Middle frontal gyrus (tissue), 1 donor: ENCODE results near the gene ANKRD53.

Experiments used
- DNase-seq: peaks from one replicate; pipeline ENCODE4 v3.0.0-alpha.2; 2015; ENCODE audit warnings: low spot score; ENCODE audit errors: extremely low spot score

Gene ANKRD53

GRCh38 chr2:70964596-70965386 is 13.6 kb upstream of the ANKRD53 start:
- DNase-seq, result no peak

GRCh38 chr2:70965506-70965905 is 12.9 kb upstream of the ANKRD53 start:
- DNase-seq, result no peak

GRCh38 chr2:70966681-70967080 is 11.7 kb upstream of the ANKRD53 start:
- no peak for DNase-seq

GRCh38 chr2:70967189-70967588 is 11.2 kb upstream of the ANKRD53 start:
- no peak for DNase-seq

GRCh38 chr2:70974592-70974991 is 3.8 kb upstream of the ANKRD53 start:
- DNase-seq, result no peak

- DNase-seq, result no peak
Observed at GRCh38 chr2:70975237-70975636, 3.2 kb upstream of the ANKRD53 start.

GRCh38 chr2:70977605-70978205 is 725 bp upstream of the ANKRD53 start:
- DNase-seq, result no peak

GRCh38 chr2:70979180-70979488 is 704 bp downstream of the ANKRD53 start:
- DNase-seq, result no peak

- no peak for DNase-seq
Observed at GRCh38 chr2:70979626-70980025, 1.2 kb downstream of the ANKRD53 start.

GRCh38 chr2:70981421-70981820 is 3.0 kb downstream of the ANKRD53 start:
- DNase-seq, result no peak

- DNase-seq, result no peak
Observed at GRCh38 chr2:70981866-70982810, 3.7 kb downstream of the ANKRD53 start.

- no peak for DNase-seq
Observed at GRCh38 chr2:70982971-70983370, 4.5 kb downstream of the ANKRD53 start.

GRCh38 chr2:70983506-70984227 is 5.2 kb downstream of the ANKRD53 start:
- no peak for DNase-seq

- DNase-seq, result no peak
Observed at GRCh38 chr2:70984228-70984575, 5.8 kb downstream of the ANKRD53 start.

GRCh38 chr2:70984576-70985282 is 6.3 kb downstream of the ANKRD53 start:
- DNase-seq, result no peak

GRCh38 chr2:70985283-70985688 is 6.9 kb downstream of the ANKRD53 start:
- no peak for DNase-seq

GRCh38 chr2:70985956-70986355 is 7.5 kb downstream of the ANKRD53 start:
- no peak for DNase-seq

- DNase-seq, result no peak
Observed at GRCh38 chr2:70986499-70987189, 8.2 kb downstream of the ANKRD53 start.

- no peak for DNase-seq
Observed at GRCh38 chr2:70987386-70987785, 9.0 kb downstream of the ANKRD53 start.

GRCh38 chr2:70988151-70988550 is 9.7 kb downstream of the ANKRD53 start:
- no peak for DNase-seq
